Activated T-helper 9 cell treated with anti-CD3 and anti-CD28 coated beads, Interleukin-2, amount 50 U/mL, for 16 hours (primary cell): ENCODE data around the gene FCF1.
"Not testable (repeated sequence)": the region's sequence is repeated elsewhere in the genome, so short reads cannot be mapped to it uniquely, and the experiment has no call there.

Experiments
- DNase-seq: peaks from one replicate; pipeline ENCODE4 v3.0.0-alpha.2; 2020; ENCODE audit warnings: low read depth

The FCF1 gene

GRCh38 chr14:74702293-74702692 lies 10.7 kb upstream of the FCF1 start:
- no peak for DNase-seq

- DNase-seq = no peak
Measured at GRCh38 chr14:74703043-74703442, 9.9 kb upstream of the FCF1 start.

- DNase-seq = no peak
Measured at GRCh38 chr14:74704656-74705055, 8.3 kb upstream of the FCF1 start.

GRCh38 chr14:74705613-74706500 lies 7.1 kb upstream of the FCF1 start:
- DNase-seq = no peak

DNA sequence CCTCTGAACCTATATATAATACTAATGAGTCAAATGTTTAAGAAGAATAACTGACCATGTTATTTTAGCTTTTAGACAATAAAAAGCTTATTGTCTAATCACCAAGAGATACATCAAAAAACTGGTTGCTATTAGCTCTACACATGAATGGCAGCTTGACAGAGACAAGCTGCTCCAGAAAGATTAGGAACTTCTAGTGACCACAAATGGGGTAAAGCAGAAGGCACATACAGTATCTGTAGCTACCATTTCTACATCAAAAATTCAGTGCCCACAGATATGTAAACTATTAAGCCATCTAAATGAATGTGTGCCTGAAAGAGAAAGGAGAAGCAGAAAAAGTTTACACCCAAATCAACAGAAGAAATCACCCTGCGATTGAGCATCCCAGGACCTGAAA lies 2.5 kb upstream of the FCF1 start:
- no peak for DNase-seq

GRCh38 chr14:74711651-74712050 lies 1.3 kb upstream of the FCF1 start:
- no peak for DNase-seq

- no peak for DNase-seq
Measured at GRCh38 chr14:74713395-74713735, 421 bp downstream of the FCF1 start.

GRCh38 chr14:74720526-74720925 lies 7.6 kb downstream of the FCF1 start:
- DNase-seq = no peak

- DNase-seq = no peak
Measured at GRCh38 chr14:74723134-74723533, 10.2 kb downstream of the FCF1 start.

- DNase-seq = no peak
Measured at GRCh38 chr14:74732387-74732786, 19.4 kb downstream of the FCF1 start.

GRCh38 chr14:74733221-74733620 lies 20.3 kb downstream of the FCF1 start:
- no peak for DNase-seq

DNA sequence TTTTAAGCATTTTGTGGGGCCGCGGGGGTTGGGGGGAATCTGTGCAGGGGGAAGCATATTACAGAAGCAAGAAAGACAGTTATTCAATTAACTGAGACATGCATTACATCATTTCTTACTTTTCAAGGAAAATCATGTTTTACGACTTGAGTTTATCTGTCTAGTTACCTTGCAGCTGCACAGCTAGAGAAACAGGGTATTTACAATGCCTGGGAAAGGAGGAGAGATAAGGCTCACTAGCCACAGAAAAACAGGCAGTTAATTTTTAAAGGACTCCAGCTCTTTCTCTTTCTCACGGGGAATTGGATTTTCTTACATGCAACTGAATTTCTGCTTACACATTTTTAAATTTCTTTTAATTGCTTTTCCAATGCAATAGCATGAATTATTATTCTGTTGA lies 22.2 kb downstream of the FCF1 start:
- DNase-seq = no peak

GRCh38 chr14:74737753-74738325 lies 24.9 kb downstream of the FCF1 start:
- no peak for DNase-seq

DNA sequence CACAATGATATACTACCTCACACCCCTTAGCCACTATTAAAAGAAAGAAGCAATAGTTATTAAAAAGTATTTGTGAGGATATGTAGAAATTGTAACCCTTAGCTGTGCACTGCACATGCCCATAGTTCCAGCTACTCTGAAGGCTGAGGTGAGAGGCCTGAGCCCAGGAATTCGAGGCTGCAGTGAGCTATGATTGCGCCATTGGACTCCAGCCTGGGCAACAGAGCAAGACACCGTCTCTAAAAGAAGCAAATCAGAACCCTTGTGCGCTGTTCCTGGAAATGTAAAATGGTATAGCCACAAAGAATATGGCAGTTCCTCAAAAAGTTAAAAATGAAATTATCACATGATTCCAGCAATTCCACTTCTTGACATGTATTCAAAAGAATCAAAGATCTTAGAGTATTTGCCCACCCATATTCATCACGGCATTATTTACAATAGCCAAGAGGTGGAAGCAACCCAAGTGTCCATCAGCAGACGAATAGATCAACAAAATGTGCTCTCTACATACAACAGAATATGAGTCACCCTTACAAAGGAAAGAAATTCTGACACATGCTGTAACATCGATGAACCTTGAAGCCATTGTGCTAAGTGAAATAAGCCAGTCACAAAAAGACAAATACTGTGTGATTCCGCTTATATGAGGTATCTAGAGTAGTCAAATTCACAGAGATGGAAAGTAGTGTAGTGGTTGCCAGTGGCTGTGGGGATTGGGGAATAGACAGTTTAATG lies 26.5 kb downstream of the FCF1 start:
- DNase-seq = no peak

GRCh38 chr14:74747237-74747636 lies 34.3 kb downstream of the FCF1 start:
- DNase-seq = no peak

DNA sequence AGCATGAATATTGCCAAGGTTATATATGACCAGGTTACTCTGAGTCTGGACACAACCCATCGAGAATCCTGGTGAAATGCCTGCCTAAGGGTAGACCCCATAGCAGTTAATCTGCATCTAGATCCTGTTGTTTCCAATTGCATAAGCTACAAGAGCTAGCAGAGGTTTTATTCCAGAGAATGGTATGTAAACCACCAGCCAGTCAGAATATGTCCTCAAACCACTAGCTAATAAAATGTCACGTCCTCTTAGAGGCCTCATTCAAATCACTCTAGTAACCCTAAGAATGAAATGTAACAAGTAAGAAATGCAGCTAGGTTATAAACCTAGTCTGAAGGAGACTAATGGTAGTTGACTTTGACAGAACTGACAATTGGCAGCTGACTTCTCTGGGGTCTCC lies 41.2 kb downstream of the FCF1 start:
- no peak for DNase-seq

DNA sequence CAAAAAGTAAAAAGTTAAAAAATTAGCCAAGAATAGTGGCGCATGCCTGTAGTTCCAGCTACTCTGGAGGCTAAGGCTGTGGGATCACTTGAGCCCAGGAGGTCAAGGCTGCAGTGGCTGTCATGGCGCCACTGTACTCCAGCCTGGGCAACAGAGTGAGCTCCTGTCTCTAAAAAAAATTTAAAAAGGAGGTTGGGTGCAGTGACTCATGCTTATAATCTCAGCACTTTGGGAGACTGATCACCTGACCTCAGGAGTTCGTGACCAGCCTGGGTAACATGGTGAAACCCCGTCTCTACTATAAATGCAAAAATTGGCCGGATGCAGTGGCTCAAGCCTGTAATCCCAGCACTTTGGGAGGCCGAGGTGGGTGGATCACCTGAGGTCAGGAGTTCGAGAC lies 42.0 kb downstream of the FCF1 start:
- no peak for DNase-seq

DNA sequence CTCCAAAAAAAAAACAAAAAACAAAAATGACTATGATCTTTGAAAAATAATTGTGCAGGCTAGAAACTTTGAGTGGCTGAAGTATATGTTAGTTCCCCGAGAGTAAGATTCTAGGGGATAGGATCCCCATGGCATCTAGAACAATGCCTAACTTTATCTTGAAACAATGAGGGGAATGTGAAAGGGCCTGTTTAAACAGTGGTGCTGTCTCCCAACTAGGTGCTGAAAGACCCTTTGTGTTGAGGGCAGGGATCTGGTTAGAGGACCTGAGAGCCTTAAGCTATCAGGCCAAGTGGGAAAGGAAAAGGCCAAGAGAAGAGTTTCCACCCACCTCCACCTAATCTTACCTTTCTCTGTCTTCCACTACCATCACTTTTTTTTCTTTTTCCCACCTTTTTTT lies 43.4 kb downstream of the FCF1 start:
- DNase-seq = no peak

- not testable (repeated sequence) for DNase-seq
Measured at GRCh38 chr14:74758505-74758904, 45.6 kb downstream of the FCF1 start.

DNA sequence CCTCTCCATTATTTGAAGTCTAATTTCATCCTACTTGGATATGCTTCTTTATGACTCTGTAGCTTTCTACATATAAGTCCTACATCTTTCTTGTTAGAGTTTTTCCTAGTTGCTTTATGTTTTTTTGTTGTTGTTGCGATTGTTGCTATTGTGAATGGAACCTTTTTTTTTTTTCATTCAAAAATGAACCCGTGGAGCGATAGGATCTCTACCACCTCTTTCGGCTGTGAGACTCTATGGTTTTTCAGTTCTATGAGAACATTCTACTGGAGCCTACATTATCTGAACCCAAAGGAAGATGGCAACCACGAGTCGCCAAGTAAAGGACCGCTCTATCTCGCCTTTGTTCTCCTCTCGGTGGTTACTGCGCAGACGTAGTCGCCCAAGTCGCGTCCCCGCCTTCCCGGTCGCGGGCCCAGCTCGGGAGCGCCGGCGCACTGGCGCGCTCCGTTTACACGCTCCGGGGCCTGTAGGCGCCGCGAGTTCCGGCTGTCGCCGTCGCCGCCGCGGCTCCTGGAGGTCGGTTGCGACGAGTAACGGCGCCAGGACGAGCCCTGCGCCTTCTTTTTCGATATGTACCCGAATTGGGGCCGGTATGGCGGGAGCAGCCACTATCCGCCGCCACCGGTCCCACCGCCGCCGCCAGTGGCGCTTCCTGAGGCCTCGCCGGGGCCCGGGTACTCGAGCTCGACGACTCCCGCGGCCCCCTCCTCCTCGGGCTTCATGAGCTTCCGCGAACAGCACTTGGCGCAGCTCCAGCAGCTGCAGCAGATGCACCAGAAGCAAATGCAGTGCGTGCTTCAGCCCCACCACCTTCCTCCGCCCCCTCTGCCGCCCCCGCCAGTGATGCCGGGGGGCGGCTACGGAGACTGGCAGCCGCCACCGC lies 50.2 kb downstream of the FCF1 start, which contains the start of gene YLPM1:
Gene YLPM1 (plus strand): TSS at position 400 of the 886 bp plus-strand sequence. CDS start 174 bp downstream, at position 574.
- DNase-seq = peak; percentile 85

GRCh38 chr14:74763803-74764531 lies 51.0 kb downstream of the FCF1 start:
- DNase-seq = no peak
